Measurements from ENCODE around the gene C2orf81. TPM values are rescaled to one million over a fixed set of nuclear protein-coding genes. Genes with fewer than 3 reads are reported as not detected.

Gene C2orf81
- total RNA-seq, 2 donors from 2014 or later: 6.1 to 6.8 TPM

DNA sequence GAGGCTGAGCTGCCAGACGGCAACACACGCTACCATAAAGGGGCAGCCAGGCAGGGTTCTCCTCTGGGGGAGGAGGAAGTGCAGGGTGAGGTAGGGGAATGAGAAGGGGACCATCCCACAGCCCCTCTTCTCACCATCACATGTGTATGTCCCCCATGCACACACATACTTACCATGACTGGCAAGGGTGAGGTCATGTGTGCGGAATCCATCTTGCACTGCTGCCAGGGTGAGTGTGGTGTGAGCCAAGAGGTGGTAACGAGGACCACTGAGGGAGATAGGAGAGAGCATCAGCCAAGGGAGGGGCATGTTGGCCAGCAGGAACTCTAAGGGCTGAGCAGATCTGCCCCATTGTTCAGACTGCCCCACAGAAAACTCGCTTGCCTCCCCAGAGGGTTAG, 7.3 kb upstream of the C2orf81 start:
- DNase-seq (ENCODE audit: low spot score): no peak

DNA sequence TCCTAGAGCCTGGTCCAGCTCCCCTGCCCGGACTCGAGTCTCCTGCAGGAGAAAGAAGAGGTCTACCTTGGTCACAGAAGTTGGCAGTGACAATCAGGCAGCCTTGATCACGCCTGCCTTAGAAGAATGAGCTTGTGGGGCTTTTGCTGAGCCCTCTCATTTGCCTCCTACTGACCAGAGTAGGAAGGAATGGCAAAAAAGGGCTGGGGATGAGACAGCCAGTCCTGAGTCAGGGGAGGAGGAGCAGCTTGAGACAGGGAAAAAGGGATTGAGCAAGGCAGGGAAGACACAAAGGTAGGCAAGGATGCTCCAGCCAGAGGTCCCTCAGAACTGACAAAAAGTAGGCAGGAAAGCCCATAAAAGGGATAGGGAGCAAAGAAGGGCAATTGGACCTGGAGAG, 6.1 kb upstream of the C2orf81 start:
- TF ChIP-seq POLR2A (IDR thresholded peaks at IDR 0.05) (no peak), POLR2AphosphoS5 (IDR thresholded peaks at IDR 0.05) (no peak)
- TF ChIP-seq, protein P1, sequence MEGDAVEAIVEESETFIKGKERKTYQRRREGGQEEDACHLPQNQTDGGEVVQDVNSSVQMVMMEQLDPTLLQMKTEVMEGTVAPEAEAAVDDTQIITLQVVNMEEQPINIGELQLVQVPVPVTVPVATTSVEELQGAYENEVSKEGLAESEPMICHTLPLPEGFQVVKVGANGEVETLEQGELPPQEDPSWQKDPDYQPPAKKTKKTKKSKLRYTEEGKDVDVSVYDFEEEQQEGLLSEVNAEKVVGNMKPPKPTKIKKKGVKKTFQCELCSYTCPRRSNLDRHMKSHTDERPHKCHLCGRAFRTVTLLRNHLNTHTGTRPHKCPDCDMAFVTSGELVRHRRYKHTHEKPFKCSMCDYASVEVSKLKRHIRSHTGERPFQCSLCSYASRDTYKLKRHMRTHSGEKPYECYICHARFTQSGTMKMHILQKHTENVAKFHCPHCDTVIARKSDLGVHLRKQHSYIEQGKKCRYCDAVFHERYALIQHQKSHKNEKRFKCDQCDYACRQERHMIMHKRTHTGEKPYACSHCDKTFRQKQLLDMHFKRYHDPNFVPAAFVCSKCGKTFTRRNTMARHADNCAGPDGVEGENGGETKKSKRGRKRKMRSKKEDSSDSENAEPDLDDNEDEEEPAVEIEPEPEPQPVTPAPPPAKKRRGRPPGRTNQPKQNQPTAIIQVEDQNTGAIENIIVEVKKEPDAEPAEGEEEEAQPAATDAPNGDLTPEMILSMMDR (IDR thresholded peaks at IDR 0.05): no peak
- Histone ChIP-seq H3K27ac (no peak overlapping the region), H3K4me3 (no peak overlapping the region), H3K27me3 (replicated peaks; ENCODE audit: insufficient read depth) (no peaks in the 10 kb centered on the region), H3K4me1 (replicated peaks) (no peaks in the 10 kb centered on the region), H3K9me3 (no peaks in the 10 kb centered on the region), H3K36me3 (peaks cover 0 to 11% of the 10 kb centered on the region in 2 donors)
- no peak for DNase-seq (ENCODE audit: low spot score)
- intact Hi-C loops (cut with DNase I): no loop called here
- 68% methylated on average over 3 of the region's 3 CpGs for WGBS

More for the DNA sequence above, 7.3 kb upstream of the C2orf81 start:
- Histone ChIP-seq H3K4me1 (replicated peaks) (no peaks in the 10 kb centered on the region), H3K4me3 (no peak overlapping the region), H3K27me3 (replicated peaks; ENCODE audit: insufficient read depth) (no peaks in the 10 kb centered on the region), H3K27ac (no peak overlapping the region), H3K9me3 (no peaks in the 10 kb centered on the region), H3K36me3 (peaks cover 0 to 11% of the 10 kb centered on the region in 2 donors)
- TF ChIP-seq POLR2AphosphoS5 (IDR thresholded peaks at IDR 0.05): no peak
- TF ChIP-seq POLR2A (IDR thresholded peaks at IDR 0.05): no peak
- TF ChIP-seq, protein P1 (IDR thresholded peaks at IDR 0.05): no peak
- intact Hi-C loops (cut with DNase I): no loop called here
- WGBS: 82% methylated on average over 5 of the region's 5 CpGs

DNA sequence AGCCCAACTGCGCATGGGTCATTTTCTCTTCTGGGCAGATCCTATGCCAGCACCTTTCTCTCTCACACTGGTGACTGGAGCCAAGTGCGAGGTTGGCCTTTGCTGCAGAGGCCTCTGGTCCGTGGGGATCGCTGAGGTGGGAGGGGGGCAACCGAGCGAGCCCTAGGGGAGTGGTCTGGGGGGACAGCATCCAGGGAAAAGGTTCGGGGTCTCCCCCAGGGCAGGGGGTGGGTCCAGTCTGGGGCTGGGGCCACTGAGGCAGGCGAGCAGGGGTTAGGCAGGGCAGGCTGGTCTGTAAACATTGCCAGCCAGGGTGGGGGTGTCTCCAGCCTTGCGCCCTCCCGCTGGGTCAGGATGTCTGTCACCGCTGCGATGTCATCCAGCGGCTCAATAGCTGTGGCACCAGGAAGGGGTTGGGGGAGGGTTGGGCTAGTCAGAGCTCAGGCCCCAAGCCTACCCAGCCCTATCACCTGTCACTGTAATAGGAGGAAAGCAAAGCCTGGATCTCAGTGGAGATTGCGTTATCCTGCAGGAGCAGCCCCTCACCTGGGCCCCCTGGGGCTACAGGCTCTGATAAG, 4.9 kb upstream of the C2orf81 start:
- intact Hi-C loops (cut with DNase I): no loop called here
- H3K4me3 ChIP-seq: no peak overlapping the region
- H3K9me3 ChIP-seq: no peaks in the 10 kb centered on the region
- TF ChIP-seq POLR2AphosphoS5 (IDR thresholded peaks at IDR 0.05): no peak
- TF ChIP-seq POLR2A (IDR thresholded peaks at IDR 0.05): no peak
- TF ChIP-seq, protein P1 (IDR thresholded peaks at IDR 0.05): no peak
- H3K27ac ChIP-seq: no peak overlapping the region
- no peaks in the 10 kb centered on the region for H3K27me3 ChIP-seq (replicated peaks; ENCODE audit: insufficient read depth)
- 85% methylated on average over 14 of the region's 14 CpGs for WGBS
- H3K36me3 ChIP-seq: peaks cover 0 to 11% of the 10 kb centered on the region in 2 donors
- DNase-seq (ENCODE audit: low spot score): no peak
- H3K4me1 ChIP-seq (replicated peaks): no peaks in the 10 kb centered on the region

DNA sequence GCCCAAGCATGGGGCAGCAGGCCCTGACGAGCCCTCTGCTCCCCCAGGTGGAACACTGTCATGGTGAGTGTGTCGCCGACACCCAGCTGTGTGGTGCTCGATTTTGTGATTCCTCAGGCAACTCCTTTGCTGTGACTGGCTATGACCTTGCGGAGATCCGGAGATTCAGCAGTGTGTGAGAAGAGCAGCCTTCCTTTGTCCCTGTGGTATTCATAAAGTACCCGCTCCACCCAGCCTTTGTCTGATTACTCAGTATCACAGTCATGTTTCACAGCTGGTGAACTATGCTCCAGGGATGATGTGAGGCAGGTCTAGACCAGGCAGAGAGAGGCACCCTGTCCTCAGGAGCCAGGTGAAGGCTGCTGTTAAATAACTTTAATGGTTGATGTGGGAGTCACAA, 4.1 kb upstream of the C2orf81 start:
- H3K9me3 ChIP-seq: no peaks in the 10 kb centered on the region
- no peak overlapping the region for H3K4me3 ChIP-seq
- DNase-seq (ENCODE audit: low spot score): no peak
- H3K27ac ChIP-seq: no peak overlapping the region
- 72% methylated on average over 7 of the region's 7 CpGs for WGBS
- TF ChIP-seq POLR2AphosphoS5 (IDR thresholded peaks at IDR 0.05): no peak
- TF ChIP-seq, protein P1 (IDR thresholded peaks at IDR 0.05): no peak
- no peak for TF ChIP-seq POLR2A (IDR thresholded peaks at IDR 0.05)
- intact Hi-C loops (cut with DNase I): no loop called here
- no peaks in the 10 kb centered on the region for H3K4me1 ChIP-seq (replicated peaks)
- no peaks in the 10 kb centered on the region for H3K27me3 ChIP-seq (replicated peaks; ENCODE audit: insufficient read depth)
- peaks cover 0 to 11% of the 10 kb centered on the region in 2 donors for H3K36me3 ChIP-seq

DNA sequence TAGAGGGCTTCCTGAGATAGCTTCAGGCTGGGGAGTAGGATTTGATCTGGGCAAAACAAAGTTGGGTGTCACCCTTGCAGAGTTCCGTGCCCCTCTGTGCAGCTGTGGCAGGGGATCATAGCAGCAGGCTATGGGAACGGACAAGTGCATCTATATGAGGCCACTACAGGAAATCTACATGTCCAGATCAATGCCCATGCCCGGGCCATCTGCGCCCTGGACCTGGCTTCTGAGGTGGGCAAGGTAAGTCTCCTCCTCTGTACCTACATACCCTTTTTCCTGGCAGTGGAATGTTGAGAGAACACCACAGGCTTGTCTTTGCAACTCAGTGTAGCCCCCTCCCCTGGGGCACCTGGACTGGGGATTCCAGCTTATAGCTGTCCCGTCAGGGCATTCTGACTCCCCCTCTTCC, 3.6 kb upstream of the C2orf81 start:
- intact Hi-C loops (cut with DNase I): no loop called here
- Histone ChIP-seq H3K27ac (no peak overlapping the region), H3K9me3 (no peaks in the 10 kb centered on the region), H3K4me1 (replicated peaks) (no peaks in the 10 kb centered on the region), H3K4me3 (no peak overlapping the region), H3K36me3 (peaks cover 0 to 11% of the 10 kb centered on the region in 2 donors), H3K27me3 (replicated peaks; ENCODE audit: insufficient read depth) (no peaks in the 10 kb centered on the region)
- no peak for DNase-seq (ENCODE audit: low spot score)
- 77% methylated on average over 5 of the region's 5 CpGs for WGBS
- TF ChIP-seq POLR2A (IDR thresholded peaks at IDR 0.05) (no peak), POLR2AphosphoS5 (IDR thresholded peaks at IDR 0.05) (no peak)
- TF ChIP-seq, protein P1 (IDR thresholded peaks at IDR 0.05): no peak

Measured in prostate gland (tissue), 2 donors.